Common myeloid progenitor, CD34-positive (primary cell): Measurements from ENCODE around the gene CBY1.
"Not testable (repeated sequence)": the region's sequence is repeated elsewhere in the genome, so short reads cannot be mapped to it uniquely, and the experiment has no call there.

ENCODE experiments used
- CTCF ChIA-PET: fragments of 350-600 bp; sonication (Branson Sonifier 250); formaldehyde crosslinking; loops from one replicate; lab custom pipeline; 2021; ENCODE audit warnings: antibody characterized with exemption; lab: Charles Lee
- POLR2A ChIA-PET: fragments of 350-600 bp; sonication (Branson Sonifier 250); formaldehyde crosslinking; loops from one replicate; lab custom pipeline; 2021; ENCODE audit warnings: antibody characterized with exemption; lab: Charles Lee
- DNase-seq, 3 donors: peaks; one replicate each; pipeline versions ENCODE4 v3.0.0 to v3.0.0-alpha.2; 2013
- H3K27ac ChIP-seq, 2 experiments: 1 replicate in 1 of 2; 2 replicates in 1 of 2; pipeline ENCODE4 v1.7.0; 2013; ENCODE audit warnings: inconsistent platforms in 2 of 2, low read length in 2 of 2, mild to moderate bottlenecking in 2 of 2, low read depth in 1 of 2, moderate library complexity in 1 of 2; ENCODE audit not compliant: severe bottlenecking in 2 of 2, insufficient read depth in 1 of 2, poor library complexity in 1 of 2
- H3K27me3 ChIP-seq, 5 experiments: replicated peaks in 2 of 5; 1 replicate in 3 of 5; 2 replicates in 2 of 5; pipeline versions ENCODE4 v1.6.1 to v1.7.0; 2013; ENCODE audit warnings: low read length in 4 of 5, mild to moderate bottlenecking in 2 of 5, moderate library complexity in 2 of 5, inconsistent platforms in 1 of 5; ENCODE audit not compliant: insufficient read depth in 5 of 5, control insufficient read depth in 4 of 5
- H3K36me3 ChIP-seq, 4 experiments: 1 replicate in 2 of 4; 2 replicates in 2 of 4; pipeline versions ENCODE4 v1.6.1 to v1.7.0; 2013; ENCODE audit warnings: low read length in 3 of 4, control low read depth in 1 of 4, mild to moderate bottlenecking in 1 of 4; ENCODE audit not compliant: control insufficient read depth in 4 of 4, insufficient read depth in 4 of 4
- H3K4me1 ChIP-seq, 4 experiments: 1 replicate in 3 of 4; 2 replicates in 1 of 4; pipeline versions ENCODE4 v1.6.1 to v1.7.1; 2013; ENCODE audit warnings: low read length in 3 of 4, mild to moderate bottlenecking in 3 of 4, control low read depth in 1 of 4, inconsistent platforms in 1 of 4, moderate library complexity in 1 of 4; ENCODE audit not compliant: control insufficient read depth in 4 of 4, insufficient read depth in 4 of 4; ENCODE audit errors: control extremely low read depth in 1 of 4
- H3K4me3 ChIP-seq, 7 experiments: 1 replicate in 4 of 7; 2 replicates in 3 of 7; pipeline versions ENCODE4 v1.5.1 to v1.7.0; 2013; ENCODE audit warnings: mild to moderate bottlenecking in 7 of 7, low read length in 6 of 7, moderate library complexity in 6 of 7, inconsistent platforms in 2 of 7, low read depth in 2 of 7, control low read depth in 1 of 7; ENCODE audit not compliant: insufficient read depth in 4 of 7, control insufficient read depth in 1 of 7; ENCODE audit errors: extremely low read depth in 1 of 7
- H3K9me3 ChIP-seq, 5 experiments: 1 replicate in 4 of 5; 2 replicates in 1 of 5; pipeline versions ENCODE4 v1.6.1 to v1.7.1; 2013; ENCODE audit warnings: low read length in 4 of 5, mild to moderate bottlenecking in 2 of 5, inconsistent platforms in 1 of 5, low read depth in 1 of 5, moderate library complexity in 1 of 5; ENCODE audit not compliant: control insufficient read depth in 4 of 5, insufficient read depth in 2 of 5; ENCODE audit errors: control extremely low read depth in 1 of 5
- WGBS: methylation state at CpG from one replicate; pipeline ENCODE4 v1.1.5; 2013; ENCODE audit not compliant: insufficient coverage; 5-methylcytosine and 5-hydroxymethylcytosine counted together

The CBY1 gene

DNA sequence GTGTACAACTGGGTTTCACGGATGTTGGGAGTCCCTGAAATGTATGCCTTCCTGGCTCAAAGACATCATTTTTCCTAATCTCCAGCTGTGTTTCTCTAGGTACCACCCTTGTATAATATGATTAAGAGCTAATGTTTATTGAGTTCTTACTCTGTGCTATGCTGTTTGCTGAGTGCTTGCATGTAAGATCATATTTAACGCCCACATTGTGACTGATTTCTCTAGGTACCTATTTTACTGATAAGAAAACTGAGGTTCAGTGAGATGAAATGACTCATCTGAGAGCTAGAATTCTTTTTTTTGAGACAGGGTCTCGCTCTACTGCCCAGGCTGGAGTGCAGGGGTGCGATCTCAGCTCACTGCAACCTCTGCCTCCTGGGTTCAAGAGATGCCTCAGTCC lies 42.9 kb upstream of the CBY1 start:
- ChIA-PET POLR2A (no interaction called here), CTCF (no interaction called here)
- peaks cover 0 to 3% (median 0%) of the 10 kb centered on the region in 4 experiments for H3K36me3 ChIP-seq
- no peaks in the 10 kb centered on the region for H3K4me1 ChIP-seq
- 95% methylated on average over 3 of the region's 4 CpGs for WGBS
- DNase-seq: no peak
- no peak overlapping the region for H3K27ac ChIP-seq
- peaks cover 0 to 7% (median 0%) of the 10 kb centered on the region in 5 experiments for H3K9me3 ChIP-seq
- H3K4me3 ChIP-seq: no peak overlapping the region
- no peaks in the 10 kb centered on the region for H3K27me3 ChIP-seq

DNA sequence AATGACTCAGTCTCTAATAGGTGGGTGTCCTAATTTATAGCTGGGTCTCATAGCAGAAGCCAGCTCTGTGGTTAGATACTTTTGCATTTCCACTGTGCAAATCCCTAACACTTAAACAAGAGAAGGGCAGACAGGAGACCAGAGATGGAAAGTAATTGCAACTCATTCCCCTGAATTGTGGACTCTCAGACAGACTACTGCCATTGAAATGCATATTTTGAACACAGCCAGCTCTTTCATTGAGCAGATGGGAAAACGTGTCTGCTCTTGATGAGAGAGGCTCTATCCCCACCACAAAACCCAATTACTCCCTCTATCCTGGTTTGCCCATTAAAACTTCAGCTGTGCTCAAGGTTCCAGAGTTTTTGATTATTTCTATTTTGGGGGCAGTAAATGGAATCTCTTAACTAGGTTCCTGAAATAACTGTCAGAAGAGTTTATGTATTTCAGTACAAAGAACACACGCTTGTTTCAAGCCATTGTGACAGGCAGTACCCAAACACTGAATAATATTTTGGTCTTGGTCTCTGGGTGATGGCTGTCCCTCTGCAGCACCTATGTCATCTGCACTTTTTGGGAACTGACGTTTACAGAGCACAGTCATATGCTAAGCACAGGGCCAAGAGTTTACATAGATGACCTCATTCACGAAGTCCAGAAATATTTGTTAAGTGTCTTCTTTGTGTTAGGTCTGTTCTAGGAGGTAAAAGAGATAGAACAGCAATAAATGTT lies 41.9 kb upstream of the CBY1 start:
- Histone ChIP-seq H3K27me3 (no peaks in the 10 kb centered on the region), H3K4me3 (no peak overlapping the region), H3K36me3 (peaks cover 0 to 3% (median under 1%) of the 10 kb centered on the region in 4 experiments), H3K4me1 (no peaks in the 10 kb centered on the region), H3K9me3 (peaks cover 0 to 7% (median 0%) of the 10 kb centered on the region in 5 experiments), H3K27ac (no peak overlapping the region)
- ChIA-PET POLR2A (interaction anchor here (0.6 kb wide), 2 partner anchors 113 to 630 kb away, joined by 3 to 5 read pairs; no protein-coding TSS in a partner anchor), CTCF (no interaction called here)
- WGBS: 97% methylated on average over 3 of the region's 4 CpGs
- DNase-seq: no peak

DNA sequence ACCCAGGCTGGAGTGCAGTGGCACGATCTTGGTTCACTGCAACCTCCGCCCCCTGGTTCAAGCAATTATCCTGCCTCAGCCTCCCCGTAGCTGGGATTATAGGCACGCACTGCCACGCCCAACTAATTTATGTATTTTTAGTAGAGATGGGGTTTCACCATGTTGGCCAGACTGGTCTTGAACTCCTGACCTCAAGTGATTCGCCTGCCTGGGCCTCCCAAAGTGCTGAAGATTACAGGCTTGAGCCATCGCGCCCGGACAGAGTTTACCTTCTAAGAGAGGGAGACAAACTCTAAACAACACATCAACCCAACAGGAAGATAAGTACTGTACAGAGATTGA lies 41.4 kb upstream of the CBY1 start:
- H3K4me1 ChIP-seq, H3K9me3 ChIP-seq, DNase-seq, H3K36me3 ChIP-seq, H3K27me3 ChIP-seq, H3K4me3 ChIP-seq, H3K27ac ChIP-seq, CTCF ChIA-PET, POLR2A ChIA-PET: not testable (repeated sequence)
- 97% methylated on average over 4 of the region's 9 CpGs for WGBS

DNA sequence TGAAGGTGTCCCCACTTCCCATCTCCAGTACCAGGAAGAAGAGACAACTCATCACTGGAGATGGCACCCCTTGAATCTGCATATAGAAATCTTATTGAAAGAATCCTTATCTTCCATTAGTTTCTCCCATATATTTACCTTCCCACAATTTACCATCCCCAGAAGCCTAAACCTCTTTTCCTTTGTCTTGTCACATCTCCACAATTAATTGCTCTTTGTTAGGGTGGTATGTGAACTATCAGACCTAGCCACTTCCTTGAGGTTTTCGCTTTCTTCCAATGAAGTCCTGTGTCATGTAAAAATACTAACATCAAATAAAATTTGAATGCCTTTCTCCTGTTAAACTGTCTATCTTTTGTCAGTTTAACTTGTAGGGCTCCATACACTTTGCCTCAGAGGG lies 38.2 kb upstream of the CBY1 start:
- POLR2A ChIA-PET: no interaction called here

DNA sequence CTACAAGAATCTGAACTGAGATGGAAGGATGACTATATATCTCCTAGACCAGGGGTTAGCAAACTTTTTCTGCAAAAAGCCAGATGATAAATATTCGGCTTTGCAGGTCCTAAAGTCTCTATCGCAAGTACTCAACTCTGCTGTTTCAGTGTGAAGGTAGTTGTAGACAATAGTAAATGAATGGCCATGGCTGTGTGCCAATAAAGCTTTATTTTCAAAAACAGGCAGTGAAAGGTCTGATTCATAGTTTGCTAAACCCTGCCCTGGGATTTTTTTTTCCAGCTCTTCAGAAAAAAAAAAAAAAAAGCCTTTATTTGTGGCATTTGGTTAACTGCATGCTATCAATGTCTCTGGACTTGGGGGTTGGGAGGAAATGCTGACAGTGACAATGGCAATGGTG lies 37.8 kb upstream of the CBY1 start:
- 90% methylated on average over 2 of the region's 2 CpGs for WGBS
- no peak overlapping the region for H3K4me3 ChIP-seq
- POLR2A ChIA-PET: interaction anchor here (0.6 kb wide), 1 partner anchor 184 kb away, joined by 3 read pairs; no protein-coding TSS in a partner anchor
- H3K27me3 ChIP-seq: no peaks in the 10 kb centered on the region
- peaks cover 0 to 3% (median under 1%) of the 10 kb centered on the region in 4 experiments for H3K36me3 ChIP-seq
- peaks cover 0 to 7% (median 0%) of the 10 kb centered on the region in 5 experiments for H3K9me3 ChIP-seq
- CTCF ChIA-PET: no interaction called here
- no peak for DNase-seq
- no peak overlapping the region for H3K27ac ChIP-seq
- H3K4me1 ChIP-seq: no peaks in the 10 kb centered on the region

More for the DNA sequence above, 38.2 kb upstream of the CBY1 start:
- no peak for DNase-seq
- Histone ChIP-seq H3K4me1 (no peaks in the 10 kb centered on the region), H3K27ac (no peak overlapping the region), H3K36me3 (peaks cover 0 to 3% (median under 1%) of the 10 kb centered on the region in 4 experiments), H3K4me3 (no peak overlapping the region), H3K27me3 (no peaks in the 10 kb centered on the region), H3K9me3 (peaks cover 0 to 7% (median 0%) of the 10 kb centered on the region in 5 experiments)
- no CpG with 5 or more reads among the region's 1 CpG for WGBS
- CTCF ChIA-PET: no interaction called here

DNA sequence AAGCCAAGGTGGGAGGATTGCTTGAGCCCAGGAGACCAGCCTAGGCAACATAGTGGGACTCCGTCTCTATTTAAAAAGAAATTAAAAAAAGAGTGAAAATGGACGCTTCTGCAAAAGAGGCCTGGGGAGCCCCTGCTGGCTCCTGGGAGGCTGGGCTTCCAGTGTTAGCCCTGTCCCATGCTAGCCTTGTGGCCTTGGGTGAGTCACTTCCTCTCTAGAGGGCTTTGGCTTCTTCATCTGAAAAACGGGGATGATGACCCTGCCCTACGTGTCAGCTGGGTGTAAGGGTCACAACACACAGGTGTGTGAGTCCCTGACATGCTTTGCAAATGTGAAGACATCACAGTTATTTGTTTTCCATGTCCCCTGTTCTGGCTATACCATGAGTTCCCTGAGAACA lies 33.1 kb upstream of the CBY1 start:
- Histone ChIP-seq H3K27me3 (no peaks in the 10 kb centered on the region), H3K27ac (no peak overlapping the region), H3K4me3 (no peak overlapping the region), H3K9me3 (peaks cover 0 to 3% (median 0%) of the 10 kb centered on the region in 5 experiments), H3K36me3 (peaks cover 0 to 2% (median under 1%) of the 10 kb centered on the region in 4 experiments), H3K4me1 (no peaks in the 10 kb centered on the region)
- 89% methylated on average over 3 of the region's 4 CpGs for WGBS
- POLR2A ChIA-PET: no interaction called here
- CTCF ChIA-PET: no interaction called here
- DNase-seq: no peak

DNA sequence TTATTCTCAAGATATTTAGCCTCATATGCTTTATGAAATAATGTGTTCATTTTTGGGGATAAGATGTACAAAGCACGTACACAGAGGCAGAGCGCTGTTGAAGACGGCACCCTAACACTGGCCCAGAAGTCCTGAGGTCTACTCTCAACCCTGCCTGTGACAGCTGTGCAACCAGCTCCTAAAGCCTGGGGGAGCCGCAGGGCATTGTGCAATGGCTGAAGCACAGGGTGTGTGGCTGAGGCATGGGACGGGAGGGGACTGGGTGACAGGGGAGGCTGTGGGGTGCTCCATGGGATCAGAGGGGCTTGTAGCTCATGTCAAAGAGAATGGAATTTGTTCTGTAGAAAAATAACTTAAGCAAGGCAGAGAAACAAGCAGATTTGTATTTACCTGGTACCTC lies 28.0 kb upstream of the CBY1 start:
- 93% methylated on average over 3 of the region's 5 CpGs for WGBS
- no peaks in the 10 kb centered on the region for H3K36me3 ChIP-seq
- ChIA-PET POLR2A (interaction anchor here (0.5 to 0.7 kb wide), 2 partner anchors 148 to 921 kb away, joined by 3 to 7 read pairs; no protein-coding TSS in a partner anchor), CTCF (no interaction called here)
- H3K4me3 ChIP-seq: no peak overlapping the region
- H3K27ac ChIP-seq: no peak overlapping the region
- H3K27me3 ChIP-seq: no peaks in the 10 kb centered on the region
- no peak for DNase-seq
- H3K4me1 ChIP-seq: peaks cover 0 to 7% (median 2%) of the 10 kb centered on the region in 4 experiments
- H3K9me3 ChIP-seq: no peaks in the 10 kb centered on the region
